Glutamatergic neuron (in vitro differentiated cells): Measurements from ENCODE around the gene SLC25A26. TPM values are rescaled to one million over a fixed set of nuclear protein-coding genes. Genes with fewer than 3 reads are reported as not detected.

ENCODE experiments used
- DNase-seq: peaks from one replicate; pipeline ENCODE4 v3.0.0; 2022
- H3K27ac Mint-ChIP-seq: one replicate; pipeline ENCODE4 v1.8.0; 2020; ENCODE audit warnings: mild to moderate bottlenecking, mixed read lengths, inconsistent platforms; ENCODE audit not compliant: unreplicated experiment
- H3K27me3 Mint-ChIP-seq: one replicate; pipeline ENCODE4 v1.8.0; 2020; ENCODE audit warnings: mild to moderate bottlenecking, moderate library complexity, mixed read lengths, inconsistent platforms; ENCODE audit not compliant: unreplicated experiment
- H3K36me3 Mint-ChIP-seq: one replicate; pipeline ENCODE4 v1.8.0; 2020; ENCODE audit warnings: mild to moderate bottlenecking, mixed read lengths, inconsistent platforms; ENCODE audit not compliant: unreplicated experiment
- H3K4me1 Mint-ChIP-seq: one replicate; pipeline ENCODE4 v1.8.0; 2020; ENCODE audit warnings: mild to moderate bottlenecking, low read depth, mixed read lengths, inconsistent platforms; ENCODE audit not compliant: unreplicated experiment
- H3K4me3 Mint-ChIP-seq: one replicate; pipeline ENCODE4 v1.8.0; 2020; ENCODE audit warnings: mild to moderate bottlenecking, mixed read lengths, inconsistent platforms; ENCODE audit not compliant: unreplicated experiment
- H3K9me3 Mint-ChIP-seq: one replicate; pipeline ENCODE4 v1.8.0; 2020; ENCODE audit warnings: mild to moderate bottlenecking, moderate library complexity, mixed read lengths, inconsistent platforms; ENCODE audit not compliant: unreplicated experiment
- CTCF ChIP-seq: fragments of 200-600 bp; sonication (generic); IDR thresholded peaks from one replicate; pipeline ENCODE4 v1.5.0; 2021; ENCODE audit not compliant: partially characterized antibody, unreplicated experiment
- total RNA-seq: library from RNA; stranded (reverse); fragmentation: NEBNext Ultra II Directional; extraction: Animal tissue kit (Norgen Biotek cat#: 25700); gene quantifications from one replicate; pipeline ENCODE4 v1.2.1, GENCODE V29; 2021; ENCODE audit not compliant: unreplicated experiment

Gene SLC25A26
- total RNA-seq, 1 donor from 2014 or later: 12.7 TPM

- DNase-seq: no peak
- no peaks in the 10 kb centered on the region for H3K27me3 Mint-ChIP-seq
- H3K27ac Mint-ChIP-seq: no peak overlapping the region
- H3K4me1 Mint-ChIP-seq: no peaks in the 10 kb centered on the region
- no peaks in the 10 kb centered on the region for H3K36me3 Mint-ChIP-seq
- no peak for TF ChIP-seq CTCF
- no peak overlapping the region for H3K4me3 Mint-ChIP-seq
- H3K9me3 Mint-ChIP-seq: no peaks in the 10 kb centered on the region
Observed at GRCh38 chr3:66206806-66207205, 14.0 kb upstream of the SLC25A26 start.

- Mint-ChIP-seq H3K4me1 (no peaks in the 10 kb centered on the region), H3K27ac (no peak overlapping the region), H3K36me3 (no peaks in the 10 kb centered on the region), H3K4me3 (no peak overlapping the region), H3K27me3 (no peaks in the 10 kb centered on the region), H3K9me3 (no peaks in the 10 kb centered on the region)
- DNase-seq: no peak
- TF ChIP-seq CTCF: no peak
Observed at GRCh38 chr3:66208189-66208588, 12.6 kb upstream of the SLC25A26 start.

GRCh38 chr3:66210687-66211295, 10.0 kb upstream of the SLC25A26 start:
- no peaks in the 10 kb centered on the region for H3K4me1 Mint-ChIP-seq
- no peaks in the 10 kb centered on the region for H3K36me3 Mint-ChIP-seq
- no peak overlapping the region for H3K4me3 Mint-ChIP-seq
- no peak for TF ChIP-seq CTCF
- no peak for DNase-seq
- H3K27ac Mint-ChIP-seq: no peak overlapping the region
- no peaks in the 10 kb centered on the region for H3K27me3 Mint-ChIP-seq
- no peaks in the 10 kb centered on the region for H3K9me3 Mint-ChIP-seq

- Mint-ChIP-seq H3K4me3 (no peak overlapping the region), H3K9me3 (no peaks in the 10 kb centered on the region), H3K36me3 (no peaks in the 10 kb centered on the region), H3K27ac (no peak overlapping the region), H3K27me3 (no peaks in the 10 kb centered on the region), H3K4me1 (no peaks in the 10 kb centered on the region)
- no peak for TF ChIP-seq CTCF
- DNase-seq: no peak
Observed at GRCh38 chr3:66211779-66212178, 9.0 kb upstream of the SLC25A26 start.

GRCh38 chr3:66215106-66215505, 5.7 kb upstream of the SLC25A26 start:
- no peaks in the 10 kb centered on the region for H3K36me3 Mint-ChIP-seq
- no peak for TF ChIP-seq CTCF
- no peak for DNase-seq
- no peaks in the 10 kb centered on the region for H3K27me3 Mint-ChIP-seq
- no peaks in the 10 kb centered on the region for H3K4me1 Mint-ChIP-seq
- H3K27ac Mint-ChIP-seq: no peak overlapping the region
- no peaks in the 10 kb centered on the region for H3K9me3 Mint-ChIP-seq
- H3K4me3 Mint-ChIP-seq: no peak overlapping the region
